ENCODE results near the gene DNMBP.

The DNMBP gene

GRCh38 chr10:99981581-99982199 lies 28.1 kb downstream of the DNMBP start:
- ChIA-PET POLR2A (interaction anchor here (0.7 kb wide), 1 partner anchor 13 kb away, joined by 3 read pairs; no protein-coding TSS in a partner anchor), CTCF (interaction anchor here (0.7 to 1.0 kb wide), 2 partner anchors 27 to 44 kb away, joined by 3 read pairs; no protein-coding TSS in a partner anchor)
- no peak for DNase-seq (ENCODE audit: extremely low spot score)
- TF ChIP-seq ZNF384 (IDR thresholded peaks at IDR 0.05), result no peak
- TF ChIP-seq FOXA1 (IDR thresholded peaks at IDR 0.05), result no peak
- TF ChIP-seq PKNOX1 (IDR thresholded peaks at IDR 0.05), result no peak
- no peak for TF ChIP-seq SUZ12 (IDR thresholded peaks at IDR 0.05)
- no peak for TF ChIP-seq SP1 (IDR thresholded peaks at IDR 0.05)
- no peak for TF ChIP-seq LEF1 (IDR thresholded peaks at IDR 0.05; ENCODE audit: borderline replicate concordance)
- TF ChIP-seq L3MBTL2 (conservative IDR thresholded peaks at IDR 0.05), result no peak
- no peak for TF ChIP-seq NFRKB (IDR thresholded peaks at IDR 0.05)
- no peak for TF ChIP-seq ARNT (IDR thresholded peaks at IDR 0.05)
- no peak for TF ChIP-seq FOXK2 (IDR thresholded peaks at IDR 0.05)
- no peak for TF ChIP-seq HDGF (IDR thresholded peaks at IDR 0.05; ENCODE audit: borderline replicate concordance)
- no peak for TF ChIP-seq FOXM1 (IDR thresholded peaks at IDR 0.05; ENCODE audit: borderline replicate concordance)
- TF ChIP-seq TARDBP (IDR thresholded peaks at IDR 0.05), result no peak
- TF ChIP-seq BHLHE40 (IDR thresholded peaks at IDR 0.05; ENCODE audit: borderline replicate concordance), result no peak
- no peak for TF ChIP-seq ELF4 (IDR thresholded peaks at IDR 0.05)
- no peak for TF ChIP-seq CTBP1 (IDR thresholded peaks at IDR 0.05; ENCODE audit: borderline replicate concordance)

GRCh38 chr10:99979066-99979685 lies 30.6 kb downstream of the DNMBP start:
- no peak for DNase-seq (ENCODE audit: extremely low spot score)
- POLR2A ChIA-PET, result no interaction called here
- TF ChIP-seq BHLHE40 (IDR thresholded peaks at IDR 0.05; ENCODE audit: borderline replicate concordance), result no peak
- TF ChIP-seq FOXM1 (IDR thresholded peaks at IDR 0.05; ENCODE audit: borderline replicate concordance), result no peak
- TF ChIP-seq FOXK2 (IDR thresholded peaks at IDR 0.05), result no peak
- CTCF ChIA-PET, result no interaction called here

GRCh38 chr10:99977916-99978315 lies 31.8 kb downstream of the DNMBP start:
- DNase-seq (ENCODE audit: extremely low spot score), result no peak
- TF ChIP-seq CTBP1 (IDR thresholded peaks at IDR 0.05; ENCODE audit: borderline replicate concordance) (no peak), FOXA1 (IDR thresholded peaks at IDR 0.05) (no peak), L3MBTL2 (conservative IDR thresholded peaks at IDR 0.05) (no peak), PKNOX1 (IDR thresholded peaks at IDR 0.05) (no peak), ARNT (IDR thresholded peaks at IDR 0.05) (no peak), HDGF (IDR thresholded peaks at IDR 0.05; ENCODE audit: borderline replicate concordance) (no peak), LEF1 (IDR thresholded peaks at IDR 0.05; ENCODE audit: borderline replicate concordance) (no peak), FOXM1 (IDR thresholded peaks at IDR 0.05; ENCODE audit: borderline replicate concordance) (no peak), SUZ12 (IDR thresholded peaks at IDR 0.05) (no peak), NFRKB (IDR thresholded peaks at IDR 0.05) (no peak), TARDBP (IDR thresholded peaks at IDR 0.05) (no peak), FOXK2 (IDR thresholded peaks at IDR 0.05) (no peak), SP1 (IDR thresholded peaks at IDR 0.05) (no peak), BHLHE40 (IDR thresholded peaks at IDR 0.05; ENCODE audit: borderline replicate concordance) (no peak)
- POLR2A ChIA-PET, result interaction anchor here (1.6 kb wide), 1 partner anchor 32 kb away, joined by 5 read pairs; the partner anchor contains the start of gene DNMBP
- CTCF ChIA-PET, result interaction anchor here (0.8 kb wide), 1 partner anchor 128 kb away, joined by 3 read pairs; no protein-coding TSS in a partner anchor

GRCh38 chr10:99976886-99977665 lies 32.7 kb downstream of the DNMBP start:
- no peak for DNase-seq (ENCODE audit: extremely low spot score)
- CTCF ChIA-PET, result interaction anchor here (0.7 kb wide), 2 partner anchors 69 to 166 kb away, joined by 3 read pairs; no protein-coding TSS in a partner anchor
- POLR2A ChIA-PET, result interaction anchor here (0.7 to 1.6 kb wide), 2 partner anchors 29 to 33 kb away, joined by 3 to 5 read pairs; partner anchors contain the start of gene DNMBP
- TF ChIP-seq ZNF384 (IDR thresholded peaks at IDR 0.05) (no peak), PKNOX1 (IDR thresholded peaks at IDR 0.05) (no peak), TARDBP (IDR thresholded peaks at IDR 0.05) (no peak), SUZ12 (IDR thresholded peaks at IDR 0.05) (no peak), LEF1 (IDR thresholded peaks at IDR 0.05; ENCODE audit: borderline replicate concordance) (no peak), ELF4 (IDR thresholded peaks at IDR 0.05) (no peak), NFRKB (IDR thresholded peaks at IDR 0.05) (no peak), CTBP1 (IDR thresholded peaks at IDR 0.05; ENCODE audit: borderline replicate concordance) (no peak), FOXK2 (IDR thresholded peaks at IDR 0.05) (no peak), FOXM1 (IDR thresholded peaks at IDR 0.05; ENCODE audit: borderline replicate concordance) (no peak), L3MBTL2 (conservative IDR thresholded peaks at IDR 0.05) (no peak), HDGF (IDR thresholded peaks at IDR 0.05; ENCODE audit: borderline replicate concordance) (no peak), SP1 (IDR thresholded peaks at IDR 0.05) (no peak), ARNT (IDR thresholded peaks at IDR 0.05) (no peak), FOXA1 (IDR thresholded peaks at IDR 0.05) (no peak), BHLHE40 (IDR thresholded peaks at IDR 0.05; ENCODE audit: borderline replicate concordance) (no peak)

Data from HEK293T (cell line).